ENCODE results near the gene RBM41.

The RBM41 gene

GRCh38 chrX:107153005-107153404 is 34.4 kb upstream of the RBM41 start:
- H3K4me3 ChIP-seq (ENCODE audit: low read depth, low read length): no peak overlapping the region
- no peak for TF ChIP-seq CTCF (IDR thresholded peaks at IDR 0.05; ENCODE audit: low read depth, low read length)
- no peaks in the 10 kb centered on the region for H3K9me3 ChIP-seq
- no peaks in the 10 kb centered on the region for H3K36me3 ChIP-seq
- no peaks in the 10 kb centered on the region for H3K4me1 ChIP-seq
- no peak for DNase-seq
- no peaks in the 10 kb centered on the region for H3K27me3 ChIP-seq

GRCh38 chrX:107146670-107147069 is 28.0 kb upstream of the RBM41 start:
- no peak for DNase-seq
- no peak for TF ChIP-seq CTCF (IDR thresholded peaks at IDR 0.05; ENCODE audit: low read depth, low read length)
- no peaks in the 10 kb centered on the region for H3K9me3 ChIP-seq
- H3K4me1 ChIP-seq: no peaks in the 10 kb centered on the region
- H3K27me3 ChIP-seq: no peaks in the 10 kb centered on the region
- no peaks in the 10 kb centered on the region for H3K36me3 ChIP-seq
- no peak overlapping the region for H3K4me3 ChIP-seq (ENCODE audit: low read depth, low read length)

GRCh38 chrX:107135965-107136307 is 17.3 kb upstream of the RBM41 start:
- DNase-seq: no peak
- Histone ChIP-seq H3K36me3 (no peaks in the 10 kb centered on the region), H3K4me3 (ENCODE audit: low read depth, low read length) (no peak overlapping the region), H3K9me3 (no peaks in the 10 kb centered on the region), H3K27me3 (no peaks in the 10 kb centered on the region), H3K4me1 (no peaks in the 10 kb centered on the region)
- TF ChIP-seq CTCF (IDR thresholded peaks at IDR 0.05; ENCODE audit: low read depth, low read length): no peak

- Histone ChIP-seq H3K27me3 (no peaks in the 10 kb centered on the region), H3K36me3 (no peaks in the 10 kb centered on the region), H3K4me1 (no peaks in the 10 kb centered on the region), H3K9me3 (no peaks in the 10 kb centered on the region), H3K4me3 (ENCODE audit: low read depth, low read length) (no peak overlapping the region)
- no peak for TF ChIP-seq CTCF (IDR thresholded peaks at IDR 0.05; ENCODE audit: low read depth, low read length)
- no peak for DNase-seq
These were observed 16.7 kb upstream of the RBM41 start for GRCh38 chrX:107135049-107135964.

- no peaks in the 10 kb centered on the region for H3K4me1 ChIP-seq
- DNase-seq: no peak
- TF ChIP-seq CTCF (IDR thresholded peaks at IDR 0.05; ENCODE audit: low read depth, low read length): no peak
- H3K4me3 ChIP-seq (ENCODE audit: low read depth, low read length): no peak overlapping the region
- no peaks in the 10 kb centered on the region for H3K27me3 ChIP-seq
- no peaks in the 10 kb centered on the region for H3K36me3 ChIP-seq
- no peaks in the 10 kb centered on the region for H3K9me3 ChIP-seq
These were observed 5.1 kb upstream of the RBM41 start for GRCh38 chrX:107123750-107124149.

- no peak overlapping the region for H3K4me3 ChIP-seq (ENCODE audit: low read depth, low read length)
- TF ChIP-seq CTCF (IDR thresholded peaks at IDR 0.05; ENCODE audit: low read depth, low read length): no peak
- no peak for DNase-seq
- H3K4me1 ChIP-seq: no peaks in the 10 kb centered on the region
- no peaks in the 10 kb centered on the region for H3K27me3 ChIP-seq
- peaks cover 3% of the 10 kb centered on the region; the same call in 1 of the 2 replicates for H3K36me3 ChIP-seq
- H3K9me3 ChIP-seq: no peaks in the 10 kb centered on the region
These were observed 661 bp upstream of the RBM41 start for GRCh38 chrX:107119283-107119682.

All from BE2C (cell line).